Measurements from ENCODE around the gene HCLS1. TPM values are rescaled to one million over a fixed set of nuclear protein-coding genes. Genes with fewer than 3 reads are reported as not detected.
"Not testable (repeated sequence)": the region's sequence is repeated elsewhere in the genome, so short reads cannot be mapped to it uniquely, and the experiment has no call there.

The HCLS1 gene
- 48.7 and 66.3 TPM in 2 replicates for total RNA-seq

GRCh38 chr3:121660356-121661171 lies at the start of gene HCLS1:
Gene HCLS1 (minus strand): TSS chr3:121660903. CDS start chr3:121658347, 2,556 bp downstream.
- DNase-seq (ENCODE audit: low read depth, low spot score) = peak; percentile 49

- no peak for DNase-seq (ENCODE audit: low read depth, low spot score)
Measured at GRCh38 chr3:121710347-121710746, 49.6 kb upstream of the HCLS1 start.

GRCh38 chr3:121707531-121708273 lies 47.0 kb upstream of the HCLS1 start:
- DNase-seq (ENCODE audit: low read depth, low spot score) = no peak

- DNase-seq (ENCODE audit: low read depth, low spot score) = no peak
Measured at GRCh38 chr3:121705541-121705940, 44.8 kb upstream of the HCLS1 start.

GRCh38 chr3:121703973-121704372 lies 43.3 kb upstream of the HCLS1 start:
- DNase-seq (ENCODE audit: low read depth, low spot score) = no peak

- no peak for DNase-seq (ENCODE audit: low read depth, low spot score)
Measured at GRCh38 chr3:121698901-121699300, 38.2 kb upstream of the HCLS1 start.

- no peak for DNase-seq (ENCODE audit: low read depth, low spot score)
Measured at GRCh38 chr3:121698476-121698875, 37.8 kb upstream of the HCLS1 start.

GRCh38 chr3:121696186-121696585 lies 35.5 kb upstream of the HCLS1 start:
- DNase-seq (ENCODE audit: low read depth, low spot score) = no peak

- DNase-seq (ENCODE audit: low read depth, low spot score) = no peak
Measured at GRCh38 chr3:121692010-121692699, 31.5 kb upstream of the HCLS1 start.

- DNase-seq (ENCODE audit: low read depth, low spot score) = no peak
Measured at GRCh38 chr3:121690777-121691405, 30.2 kb upstream of the HCLS1 start.

- not testable (repeated sequence) for DNase-seq (ENCODE audit: low read depth, low spot score)
Measured at GRCh38 chr3:121688747-121689146, 28.0 kb upstream of the HCLS1 start.

GRCh38 chr3:121681792-121682191 lies 21.1 kb upstream of the HCLS1 start:
- DNase-seq (ENCODE audit: low read depth, low spot score) = no peak

GRCh38 chr3:121677141-121677540 lies 16.4 kb upstream of the HCLS1 start:
- DNase-seq (ENCODE audit: low read depth, low spot score) = no peak

- DNase-seq (ENCODE audit: low read depth, low spot score) = no peak
Measured at GRCh38 chr3:121670676-121671075, 10.0 kb upstream of the HCLS1 start.

GRCh38 chr3:121667333-121667732 lies 6.6 kb upstream of the HCLS1 start:
- no peak for DNase-seq (ENCODE audit: low read depth, low spot score)

- DNase-seq (ENCODE audit: low read depth, low spot score) = no peak
Measured at GRCh38 chr3:121665488-121665887, 4.8 kb upstream of the HCLS1 start.

- no peak for DNase-seq (ENCODE audit: low read depth, low spot score)
Measured at GRCh38 chr3:121663171-121663847, 2.6 kb upstream of the HCLS1 start.

- DNase-seq (ENCODE audit: low read depth, low spot score) = no peak
Measured at GRCh38 chr3:121662742-121663141, 2.0 kb upstream of the HCLS1 start.

GRCh38 chr3:121661376-121661775 lies 673 bp upstream of the HCLS1 start:
- no peak for DNase-seq (ENCODE audit: low read depth, low spot score)

- DNase-seq (ENCODE audit: low read depth, low spot score) = no peak
Measured at GRCh38 chr3:121659586-121659985, 1.1 kb downstream of the HCLS1 start.

Measured in pulmonary artery endothelial cell (primary cell).